ENCODE measurements around the gene MYO5A.

MYO5A gene

GRCh38 chr15:52406601-52407000 is 122.1 kb downstream of the MYO5A start:
- ATAC-seq = no peak
- no peak for TF ChIP-seq CSDC2 (CRISPR knock-in tag; IDR thresholded peaks at IDR 0.05)
- no peak for TF ChIP-seq ESRRG (CRISPR knock-in tag; IDR thresholded peaks at IDR 0.05)
- TF ChIP-seq RARB (CRISPR knock-in tag; IDR thresholded peaks at IDR 0.05) = no peak
- no peak for TF ChIP-seq ZNF8 (CRISPR knock-in tag; IDR thresholded peaks at IDR 0.05)
- TF ChIP-seq ZNF70 (CRISPR knock-in tag; IDR thresholded peaks at IDR 0.05) = no peak
- TF ChIP-seq PPARA (CRISPR knock-in tag; IDR thresholded peaks at IDR 0.05; ENCODE audit: borderline replicate concordance) = no peak
- TF ChIP-seq ZFP3 (CRISPR knock-in tag; IDR thresholded peaks at IDR 0.05) = no peak

- ATAC-seq = no peak
- TF ChIP-seq ARNTL (CRISPR knock-in tag; IDR thresholded peaks at IDR 0.05; ENCODE audit: borderline replicate concordance, low read depth) (no peak), RARB (CRISPR knock-in tag; IDR thresholded peaks at IDR 0.05) (no peak), ESRRG (CRISPR knock-in tag; IDR thresholded peaks at IDR 0.05) (no peak), BACH2 (CRISPR knock-in tag; IDR thresholded peaks at IDR 0.05; ENCODE audit: borderline replicate concordance) (no peak), ZFP3 (CRISPR knock-in tag; IDR thresholded peaks at IDR 0.05) (no peak), CREB5 (CRISPR knock-in tag; IDR thresholded peaks at IDR 0.05; ENCODE audit: low read depth) (no peak), CSDC2 (CRISPR knock-in tag; IDR thresholded peaks at IDR 0.05) (no peak), PATZ1 (CRISPR knock-in tag; IDR thresholded peaks at IDR 0.05; ENCODE audit: borderline replicate concordance) (no peak), ZC3H10 (CRISPR knock-in tag; IDR thresholded peaks at IDR 0.05) (no peak), TOX (CRISPR knock-in tag; IDR thresholded peaks at IDR 0.05; ENCODE audit: borderline replicate concordance) (no peak)
Observed at GRCh38 chr15:52405856-52406255, 122.8 kb downstream of the MYO5A start.

GRCh38 chr15:52397118-52397517 is 131.6 kb downstream of the MYO5A start:
- no peak for ATAC-seq
- TF ChIP-seq GLIS3 (CRISPR knock-in tag; IDR thresholded peaks at IDR 0.05) (no peak), SNAI2 (CRISPR knock-in tag; IDR thresholded peaks at IDR 0.05) (no peak), CSRNP3 (CRISPR knock-in tag; IDR thresholded peaks at IDR 0.05) (no peak), POU6F1 (CRISPR knock-in tag; IDR thresholded peaks at IDR 0.05; ENCODE audit: borderline replicate concordance, low read depth) (no peak), ZFP3 (CRISPR knock-in tag; IDR thresholded peaks at IDR 0.05) (no peak), ZNF70 (CRISPR knock-in tag; IDR thresholded peaks at IDR 0.05) (no peak), CSDC2 (CRISPR knock-in tag; IDR thresholded peaks at IDR 0.05) (no peak), ZNF565 (CRISPR knock-in tag; conservative IDR thresholded peaks at IDR 0.05; ENCODE audit: low read depth) (no peak), BACH2 (CRISPR knock-in tag; IDR thresholded peaks at IDR 0.05; ENCODE audit: borderline replicate concordance) (no peak)

- ATAC-seq = no peak
- TF ChIP-seq PPARA (CRISPR knock-in tag; IDR thresholded peaks at IDR 0.05; ENCODE audit: borderline replicate concordance) = no peak
Observed at GRCh38 chr15:52394118-52394517, 134.6 kb downstream of the MYO5A start.

- peak; percentile 47; the same call in 2 of the 3 replicates for ATAC-seq
- TF ChIP-seq PATZ1 (CRISPR knock-in tag; IDR thresholded peaks at IDR 0.05; ENCODE audit: borderline replicate concordance) (no peak), ZNF70 (CRISPR knock-in tag; IDR thresholded peaks at IDR 0.05) (no peak), TOX (CRISPR knock-in tag; IDR thresholded peaks at IDR 0.05; ENCODE audit: borderline replicate concordance) (no peak), SNAI2 (CRISPR knock-in tag; IDR thresholded peaks at IDR 0.05) (no peak), OSR1 (CRISPR knock-in tag; IDR thresholded peaks at IDR 0.05) (no peak), PPARA (CRISPR knock-in tag; IDR thresholded peaks at IDR 0.05; ENCODE audit: borderline replicate concordance) (no peak), TSHZ2 (CRISPR knock-in tag; IDR thresholded peaks at IDR 0.05) (no peak), ZFP30 (CRISPR knock-in tag; IDR thresholded peaks at IDR 0.05) (no peak), ZNF8 (CRISPR knock-in tag; IDR thresholded peaks at IDR 0.05) (no peak), GLIS3 (CRISPR knock-in tag; IDR thresholded peaks at IDR 0.05) (no peak), CSDC2 (CRISPR knock-in tag; IDR thresholded peaks at IDR 0.05) (no peak), TCF4 (CRISPR knock-in tag; IDR thresholded peaks at IDR 0.05; ENCODE audit: borderline replicate concordance) (no peak)
Observed at GRCh38 chr15:52392008-52392687, 136.5 kb downstream of the MYO5A start.
